Astrocyte (in vitro differentiated cells and primary cell): Measurements from ENCODE around the gene PLXDC2. TPM values are rescaled to one million over a fixed set of nuclear protein-coding genes. Genes with fewer than 3 reads are reported as not detected.

Experiments
- DNase-seq: peaks from one replicate; pipeline ENCODE4 v3.0.0-alpha.2; 2010; ENCODE audit warnings: low read depth
- FAIRE-seq: peaks from 2 replicates; lab custom pipeline; 2011; peaks lifted over from hg19 to GRCh38; lab: Jason Lieb, UNC
- H2AFZ ChIP-seq: 2 replicates; pipeline ENCODE4 v1.6.0; 2012; ENCODE audit warnings: low read depth, low read length, inconsistent platforms
- H3K27ac ChIP-seq: 2 replicates; pipeline ENCODE4 v1.5.1; 2011; ENCODE audit warnings: low read depth, low read length, inconsistent platforms
- H3K27me3 ChIP-seq: 2 replicates; pipeline ENCODE4 v1.6.0; 2011; ENCODE audit warnings: low read length, inconsistent platforms; ENCODE audit not compliant: insufficient read depth
- H3K36me3 ChIP-seq: 2 replicates; pipeline ENCODE4 v1.5.1; 2011; ENCODE audit warnings: low read length, inconsistent platforms; ENCODE audit not compliant: insufficient read depth
- H3K4me1 ChIP-seq: 2 replicates; pipeline ENCODE4 v1.5.1; 2011; ENCODE audit warnings: low read length, inconsistent platforms; ENCODE audit not compliant: insufficient read depth
- H3K4me2 ChIP-seq: 2 replicates; pipeline ENCODE4 v1.6.0; 2012; ENCODE audit warnings: low read length, inconsistent platforms
- H3K4me3 ChIP-seq: 2 replicates; pipeline ENCODE4 v1.5.1; 2011; ENCODE audit warnings: low read depth, mild to moderate bottlenecking, low read length, inconsistent platforms; ENCODE audit not compliant: insufficient read depth
- H3K79me2 ChIP-seq: 2 replicates; pipeline ENCODE4 v1.6.0; 2012; ENCODE audit warnings: mild to moderate bottlenecking, low read length, inconsistent platforms; ENCODE audit not compliant: insufficient read depth
- H3K9ac ChIP-seq: 2 replicates; pipeline ENCODE4 v1.6.0; 2012; ENCODE audit warnings: mild to moderate bottlenecking, low read length, inconsistent platforms
- H3K9me3 ChIP-seq: 2 replicates; pipeline ENCODE4 v1.5.1; 2012; ENCODE audit warnings: low read depth, mild to moderate bottlenecking, low read length, inconsistent platforms; ENCODE audit not compliant: insufficient read depth
- H4K20me1 ChIP-seq: 2 replicates; pipeline ENCODE4 v1.6.0; 2012; ENCODE audit warnings: low read length, inconsistent platforms; ENCODE audit not compliant: insufficient read depth
- H3K27ac Mint-ChIP-seq: one replicate; pipeline ENCODE4 v1.8.0; 2021; ENCODE audit warnings: mild to moderate bottlenecking, mixed read lengths; ENCODE audit not compliant: unreplicated experiment
- H3K27me3 Mint-ChIP-seq: one replicate; pipeline ENCODE4 v1.8.0; 2021; ENCODE audit warnings: low read depth, mixed read lengths; ENCODE audit not compliant: unreplicated experiment
- H3K36me3 Mint-ChIP-seq: one replicate; pipeline ENCODE4 v1.8.0; 2021; ENCODE audit warnings: low read depth, mixed read lengths; ENCODE audit not compliant: unreplicated experiment
- H3K4me1 Mint-ChIP-seq: one replicate; pipeline ENCODE4 v1.8.0; 2021; ENCODE audit warnings: low read depth, mixed read lengths; ENCODE audit not compliant: unreplicated experiment
- H3K4me3 Mint-ChIP-seq: one replicate; pipeline ENCODE4 v1.8.0; 2021; ENCODE audit warnings: mild to moderate bottlenecking, moderate library complexity, mixed read lengths; ENCODE audit not compliant: unreplicated experiment
- H3K9me3 Mint-ChIP-seq: one replicate; pipeline ENCODE4 v1.8.0; 2021; ENCODE audit warnings: mild to moderate bottlenecking, mixed read lengths; ENCODE audit not compliant: unreplicated experiment
- EZH2 ChIP-seq: IDR thresholded peaks from 2 replicates; pipeline ENCODE4 v1.6.1; 2012; ENCODE audit warnings: mild to moderate bottlenecking, low read length, inconsistent platforms; ENCODE audit not compliant: insufficient read depth
- total RNA-seq: library from RNA; stranded (reverse); gene quantifications from 2 replicates; pipeline ENCODE4 v1.2.1, GENCODE V29; 2021
- TF ChIP-seq, protein P1 (sequence below): IDR thresholded peaks from 2 replicates; pipeline ENCODE4 v1.5.1; 2011; ENCODE audit warnings: low read depth, mild to moderate bottlenecking, inconsistent platforms, low read length, moderate library complexity; ENCODE audit not compliant: insufficient read depth

PLXDC2 gene
- total RNA-seq, 1 donor from 2014 or later: 36.1 TPM

- TF ChIP-seq, protein P1, sequence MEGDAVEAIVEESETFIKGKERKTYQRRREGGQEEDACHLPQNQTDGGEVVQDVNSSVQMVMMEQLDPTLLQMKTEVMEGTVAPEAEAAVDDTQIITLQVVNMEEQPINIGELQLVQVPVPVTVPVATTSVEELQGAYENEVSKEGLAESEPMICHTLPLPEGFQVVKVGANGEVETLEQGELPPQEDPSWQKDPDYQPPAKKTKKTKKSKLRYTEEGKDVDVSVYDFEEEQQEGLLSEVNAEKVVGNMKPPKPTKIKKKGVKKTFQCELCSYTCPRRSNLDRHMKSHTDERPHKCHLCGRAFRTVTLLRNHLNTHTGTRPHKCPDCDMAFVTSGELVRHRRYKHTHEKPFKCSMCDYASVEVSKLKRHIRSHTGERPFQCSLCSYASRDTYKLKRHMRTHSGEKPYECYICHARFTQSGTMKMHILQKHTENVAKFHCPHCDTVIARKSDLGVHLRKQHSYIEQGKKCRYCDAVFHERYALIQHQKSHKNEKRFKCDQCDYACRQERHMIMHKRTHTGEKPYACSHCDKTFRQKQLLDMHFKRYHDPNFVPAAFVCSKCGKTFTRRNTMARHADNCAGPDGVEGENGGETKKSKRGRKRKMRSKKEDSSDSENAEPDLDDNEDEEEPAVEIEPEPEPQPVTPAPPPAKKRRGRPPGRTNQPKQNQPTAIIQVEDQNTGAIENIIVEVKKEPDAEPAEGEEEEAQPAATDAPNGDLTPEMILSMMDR: no peak
- no peak for TF ChIP-seq EZH2
- H3K4me1 ChIP-seq: no peaks in the 10 kb centered on the region
- H3K36me3 ChIP-seq: no peaks in the 10 kb centered on the region
- no peak overlapping the region for H3K27ac ChIP-seq
- Mint-ChIP-seq H3K27me3 (no peaks in the 10 kb centered on the region), H3K9me3 (no peaks in the 10 kb centered on the region), H3K4me3 (no peak overlapping the region), H3K27ac (no peak overlapping the region), H3K4me1 (peaks cover 8% of the 10 kb centered on the region), H3K36me3 (peaks cover 18% of the 10 kb centered on the region)
- no peak overlapping the region for H2AFZ ChIP-seq
- H3K79me2 ChIP-seq: no peaks in the 10 kb centered on the region
- no peak overlapping the region for H3K4me3 ChIP-seq
- H3K27me3 ChIP-seq: no peaks in the 10 kb centered on the region
- no peak overlapping the region for H3K4me2 ChIP-seq
- no peaks in the 10 kb centered on the region for H4K20me1 ChIP-seq
- no peak for DNase-seq
- FAIRE-seq: no peak
- H3K9me3 ChIP-seq: no peaks in the 10 kb centered on the region
- no peak overlapping the region for H3K9ac ChIP-seq
These were observed 431.2 kb downstream of the PLXDC2 start for GRCh38 chr10:20247454-20247853.

GRCh38 chr10:20247891-20248708 is 431.9 kb downstream of the PLXDC2 start:
- Histone ChIP-seq H3K4me3 (no peak overlapping the region), H3K4me1 (no peaks in the 10 kb centered on the region), H2AFZ (no peak overlapping the region), H3K79me2 (no peaks in the 10 kb centered on the region), H3K27ac (no peak overlapping the region), H3K9me3 (no peaks in the 10 kb centered on the region), H3K4me2 (no peak overlapping the region), H3K27me3 (no peaks in the 10 kb centered on the region), H4K20me1 (no peaks in the 10 kb centered on the region), H3K36me3 (no peaks in the 10 kb centered on the region), H3K9ac (no peak overlapping the region)
- peaks cover 8% of the 10 kb centered on the region for H3K4me1 Mint-ChIP-seq
- no peak for TF ChIP-seq EZH2
- TF ChIP-seq, protein P1: no peak
- H3K27me3 Mint-ChIP-seq: no peaks in the 10 kb centered on the region
- peak overlapping the region; percentile 20 for H3K4me3 Mint-ChIP-seq
- peaks cover 18% of the 10 kb centered on the region for H3K36me3 Mint-ChIP-seq
- H3K9me3 Mint-ChIP-seq: no peaks in the 10 kb centered on the region
- FAIRE-seq (no peak), DNase-seq (no peak)
- peak overlapping the region; percentile 41 for H3K27ac Mint-ChIP-seq

DNA sequence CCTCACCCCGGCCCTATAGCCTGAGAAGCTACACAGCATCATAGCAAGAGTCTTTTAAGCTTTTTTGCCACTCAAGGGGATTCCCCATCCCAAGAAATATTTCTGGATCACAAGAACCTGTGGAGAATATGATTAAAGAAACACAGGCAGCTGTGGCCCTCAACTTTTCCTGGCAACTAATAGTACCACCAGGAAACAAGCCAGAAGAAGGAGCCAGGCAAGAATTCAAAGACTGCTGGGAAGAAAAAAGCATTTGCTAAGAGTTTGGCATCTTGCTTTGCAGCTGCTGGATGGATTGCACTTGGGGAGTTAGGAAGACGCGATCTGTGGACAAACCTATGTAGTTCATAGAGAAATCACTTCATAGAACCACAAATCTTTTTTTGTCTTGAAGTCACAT is 437.8 kb downstream of the PLXDC2 start:
- Histone ChIP-seq H4K20me1 (no peaks in the 10 kb centered on the region), H3K27ac (no peak overlapping the region), H3K4me1 (no peaks in the 10 kb centered on the region), H3K9ac (no peak overlapping the region), H3K79me2 (no peaks in the 10 kb centered on the region), H3K9me3 (no peaks in the 10 kb centered on the region), H3K36me3 (no peaks in the 10 kb centered on the region), H2AFZ (no peak overlapping the region), H3K27me3 (no peaks in the 10 kb centered on the region), H3K4me2 (no peak overlapping the region), H3K4me3 (no peak overlapping the region)
- Mint-ChIP-seq H3K27ac (no peak overlapping the region), H3K4me3 (no peak overlapping the region), H3K27me3 (no peaks in the 10 kb centered on the region), H3K4me1 (no peaks in the 10 kb centered on the region), H3K9me3 (no peaks in the 10 kb centered on the region), H3K36me3 (peaks cover 5% of the 10 kb centered on the region)
- TF ChIP-seq EZH2: no peak
- TF ChIP-seq, protein P1: no peak
- no peak for FAIRE-seq
- peak; percentile 69 for DNase-seq
